GM23338 (cell line): ENCODE data around the gene PRG3. TPM values are rescaled to one million over a fixed set of nuclear protein-coding genes. Genes with fewer than 3 reads are reported as not detected.

Experiments
- ATAC-seq: fragments of 200-7000 bp; cut with Tn5 transposase; 3 replicates; pipeline ENCODE4 v1.9.1; 2020
- DNase-seq: peaks from one replicate; pipeline ENCODE4 v3.0.0-alpha.2; 2015; ENCODE audit warnings: low spot score
- H2AFZ ChIP-seq: fragments of 200-600 bp; sonication (generic); 2 replicates; pipeline ENCODE4 v1.8.0; 2016; ENCODE audit warnings: antibody characterized with exemption, mild to moderate bottlenecking, moderate library complexity
- H3F3A ChIP-seq: fragments of 200-600 bp; sonication (generic); replicated peaks from 2 replicates; pipeline ENCODE4 v1.8.0; 2017; ENCODE audit warnings: antibody characterized with exemption, mixed run types, low read depth
- H3K27ac ChIP-seq: fragments of 200-600 bp; sonication (generic); 2 replicates; pipeline ENCODE4 v1.6.1; 2016; ENCODE audit warnings: low read depth
- H3K27me3 ChIP-seq: fragments of 200-600 bp; sonication (generic); 2 replicates; pipeline ENCODE4 v1.8.0; 2016; ENCODE audit warnings: mild to moderate bottlenecking, mixed run types, moderate library complexity; ENCODE audit not compliant: insufficient read depth
- H3K36me3 ChIP-seq: fragments of 200-600 bp; sonication (generic); 2 replicates; pipeline ENCODE4 v1.8.0; 2016; ENCODE audit warnings: mild to moderate bottlenecking; ENCODE audit not compliant: insufficient read depth
- H3K4me1 ChIP-seq: fragments of 200-600 bp; sonication (generic); 2 replicates; pipeline ENCODE4 v1.8.0; 2016; ENCODE audit warnings: mild to moderate bottlenecking, moderate library complexity; ENCODE audit not compliant: insufficient read depth
- H3K4me2 ChIP-seq: fragments of 200-600 bp; sonication (generic); 2 replicates; pipeline ENCODE4 v1.7.1; 2017; ENCODE audit warnings: mixed run types
- H3K4me3 ChIP-seq: fragments of 200-600 bp; sonication (generic); 2 replicates; pipeline ENCODE4 v1.6.1; 2016; ENCODE audit warnings: mixed run types
- H3K79me2 ChIP-seq: fragments of 200-600 bp; sonication (generic); replicated peaks from 2 replicates; pipeline ENCODE4 v1.8.0; 2017; ENCODE audit warnings: mild to moderate bottlenecking; ENCODE audit not compliant: insufficient read depth
- H3K9me2 ChIP-seq: fragments of 200-600 bp; sonication (generic); 2 replicates; pipeline ENCODE4 v1.8.0; 2017; ENCODE audit not compliant: insufficient read depth
- H4K20me1 ChIP-seq: fragments of 200-600 bp; sonication (generic); replicated peaks from 2 replicates; pipeline ENCODE4 v1.8.0; 2017; ENCODE audit warnings: mild to moderate bottlenecking; ENCODE audit not compliant: insufficient read depth
- H3K27ac Mint-ChIP-seq: 2 replicates; pipeline ENCODE4 v1.8.0; 2020; ENCODE audit warnings: inconsistent platforms, mild to moderate bottlenecking, moderate library complexity, mixed read lengths
- H3K27me3 Mint-ChIP-seq: 3 replicates; pipeline ENCODE4 v1.8.0; 2022; ENCODE audit warnings: low read depth, mild to moderate bottlenecking, moderate library complexity, mixed read lengths, inconsistent platforms; ENCODE audit not compliant: insufficient read depth, poor library complexity
- H3K36me3 Mint-ChIP-seq: 3 replicates; pipeline ENCODE4 v1.8.0; 2021; ENCODE audit warnings: low read depth, mild to moderate bottlenecking, inconsistent platforms, moderate library complexity, mixed read lengths
- H3K4me1 Mint-ChIP-seq: 3 replicates; pipeline ENCODE4 v1.8.0; 2020; ENCODE audit warnings: mild to moderate bottlenecking, inconsistent platforms, mixed read lengths
- H3K4me3 Mint-ChIP-seq: 3 replicates; pipeline ENCODE4 v1.8.0; 2021; ENCODE audit warnings: moderate library complexity, mild to moderate bottlenecking, inconsistent platforms, mixed read lengths
- H3K9me3 Mint-ChIP-seq: 3 replicates; pipeline ENCODE4 v1.8.0; 2020; ENCODE audit warnings: moderate library complexity, mild to moderate bottlenecking, inconsistent platforms, mixed read lengths
- CREB1 ChIP-seq: fragments of 250-450 bp; sonication (Bioruptor Pico); IDR thresholded peaks from 2 replicates; pipeline ENCODE4 v1.5.0; 2020; ENCODE audit warnings: low read depth, mild to moderate bottlenecking, moderate library complexity
- EZH2phosphoT487 ChIP-seq: fragments of 200-600 bp; sonication (generic); IDR thresholded peaks from one replicate; pipeline ENCODE4 v1.8.1; 2018; ENCODE audit warnings: antibody characterized with exemption; ENCODE audit not compliant: unreplicated experiment
- JUNB ChIP-seq: IDR thresholded peaks from one replicate; pipeline ENCODE4 v1.6.1; 2016; ENCODE audit warnings: antibody characterized with exemption; ENCODE audit not compliant: unreplicated experiment
- NANOG ChIP-seq: IDR thresholded peaks from 2 replicates; pipeline ENCODE4 v1.6.1; 2016; ENCODE audit warnings: antibody characterized with exemption, borderline replicate concordance
- POLR2AphosphoS5 ChIP-seq: IDR thresholded peaks from 2 replicates; pipeline ENCODE4 v1.6.1; 2016; ENCODE audit warnings: antibody characterized with exemption, low read depth
- REST ChIP-seq: IDR thresholded peaks from one replicate; pipeline ENCODE4 v1.6.1; 2018; ENCODE audit warnings: antibody characterized with exemption; ENCODE audit not compliant: unreplicated experiment
- STAT1 ChIP-seq: IDR thresholded peaks from one replicate; pipeline ENCODE4 v1.6.1; 2016; ENCODE audit warnings: antibody characterized with exemption; ENCODE audit not compliant: unreplicated experiment
- ZNF331 ChIP-seq: fragments of 250-450 bp; sonication (Bioruptor Pico); IDR thresholded peaks from 2 replicates; pipeline ENCODE4 v1.5.0; 2020; ENCODE audit warnings: low read depth, mild to moderate bottlenecking, moderate library complexity
- polyA plus RNA-seq: library from polyadenylated mRNA; unstranded; fragments of >200 nt; fragmentation: Nextera tagmentation; extraction: Ambion mirVana; gene quantifications from 2 replicates; pipeline ENCODE4 v1.2.1, GENCODE V29; 2016
- total RNA-seq: library from RNA; depleted of rRNA; stranded (reverse); fragments of >200 nt; shearing (Covaris generic); gene quantifications from 2 replicates; pipeline ENCODE4 v1.2.3, GENCODE V29; 2014
- TF ChIP-seq, protein P1 (sequence below): IDR thresholded peaks from 2 replicates; pipeline ENCODE4 v1.6.1; 2016; ENCODE audit warnings: antibody characterized with exemption
- TF ChIP-seq, protein P2 (sequence below): fragments of 250-450 bp; sonication (Bioruptor Pico); IDR thresholded peaks from 2 replicates; pipeline ENCODE4 v1.5.0; 2020; ENCODE audit warnings: mild to moderate bottlenecking, moderate library complexity

Gene PRG3
- total and polyA plus RNA-seq, 2 experiments from 2014 or later, result not detected

DNA sequence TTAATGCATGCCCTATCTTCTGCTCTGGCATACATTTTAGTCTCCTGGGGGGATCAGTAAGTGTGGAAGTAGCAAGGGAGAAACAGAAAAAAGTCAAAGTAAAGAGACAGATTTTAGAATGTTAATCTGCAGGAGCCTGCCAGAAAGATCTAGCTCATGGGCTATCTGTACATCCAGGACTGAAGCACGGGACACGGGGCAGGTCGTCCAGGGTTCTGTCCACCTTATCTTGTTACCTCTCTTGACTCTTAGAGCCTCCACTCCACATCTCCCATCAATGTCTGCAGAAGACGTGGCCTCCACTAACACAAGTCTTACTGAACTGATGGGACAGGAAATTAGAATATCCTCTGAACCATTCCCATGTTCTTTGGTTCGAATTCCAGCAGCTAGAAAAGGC, 47.7 kb upstream of the PRG3 start:
- Mint-ChIP-seq H3K27ac (no peak overlapping the region), H3K4me1 (peaks cover 21% of the 10 kb centered on the region), H3K27me3 (peaks cover 21% of the 10 kb centered on the region), H3K4me3 (no peak overlapping the region), H3K36me3 (peaks cover 13% of the 10 kb centered on the region; the same call in 2 of the 3 replicates), H3K9me3 (no peaks in the 10 kb centered on the region)
- Histone ChIP-seq H4K20me1 (no peaks in the 10 kb centered on the region), H3K79me2 (0 out of 2 replicates have a peak, but pooled peaks cover 5% of the 10 kb centered on the region), H2AFZ (no peak overlapping the region), H3K27ac (no peak overlapping the region), H3K4me1 (peaks cover 15% of the 10 kb centered on the region), H3K4me3 (no peak overlapping the region), H3K4me2 (no peak overlapping the region), H3K9me2 (no peaks in the 10 kb centered on the region), H3K36me3 (no peaks in the 10 kb centered on the region; the same call in 1 of the 2 replicates), H3F3A (no peaks in the 10 kb centered on the region; the same call in 1 of the 2 replicates), H3K27me3 (peaks cover 13% of the 10 kb centered on the region; the same call in 1 of the 2 replicates)
- no peak for TF ChIP-seq STAT1
- TF ChIP-seq EZH2phosphoT487, result no peak
- TF ChIP-seq POLR2AphosphoS5, result no peak
- no peak for TF ChIP-seq CREB1 (CRISPR knock-in tag)
- ATAC-seq, result no peak
- no peak for DNase-seq

GRCh38 chr11:57427727-57428082, 46.8 kb upstream of the PRG3 start:
- DNase-seq, result no peak
- no peak overlapping the region; the same call in 1 of the 2 replicates for H3K4me3 ChIP-seq
- H3K9me3 Mint-ChIP-seq, result no peaks in the 10 kb centered on the region
- H3K79me2 ChIP-seq, result 0 out of 2 replicates have a peak, but pooled peaks cover 5% of the 10 kb centered on the region
- H3K4me1 ChIP-seq, result peaks cover 15% of the 10 kb centered on the region
- H3F3A ChIP-seq, result no peaks in the 10 kb centered on the region; the same call in 1 of the 2 replicates
- peaks cover 21% of the 10 kb centered on the region for H3K36me3 Mint-ChIP-seq
- no peaks in the 10 kb centered on the region; the same call in 1 of the 2 replicates for H3K36me3 ChIP-seq
- no peak overlapping the region for H3K27ac Mint-ChIP-seq
- no peaks in the 10 kb centered on the region for H3K9me2 ChIP-seq
- H3K4me3 Mint-ChIP-seq, result peak overlapping the region; percentile 82
- H3K27ac ChIP-seq, result no peak overlapping the region
- H3K27me3 Mint-ChIP-seq, result peaks cover 21% of the 10 kb centered on the region
- H3K4me2 ChIP-seq, result no peak overlapping the region
- peaks cover 13% of the 10 kb centered on the region; the same call in 1 of the 2 replicates for H3K27me3 ChIP-seq
- H3K4me1 Mint-ChIP-seq, result peaks cover 21% of the 10 kb centered on the region
- peak overlapping the region; percentile 95 for H2AFZ ChIP-seq
- H4K20me1 ChIP-seq, result no peaks in the 10 kb centered on the region; the same call in 1 of the 2 replicates
- no peak for ATAC-seq
- TF ChIP-seq POLR2AphosphoS5 (no peak), NANOG (no peak), REST (no peak), ZNF331 (CRISPR knock-in tag) (no peak), JUNB (no peak), EZH2phosphoT487 (no peak), CREB1 (CRISPR knock-in tag) (no peak)
- TF ChIP-seq, protein P1, sequence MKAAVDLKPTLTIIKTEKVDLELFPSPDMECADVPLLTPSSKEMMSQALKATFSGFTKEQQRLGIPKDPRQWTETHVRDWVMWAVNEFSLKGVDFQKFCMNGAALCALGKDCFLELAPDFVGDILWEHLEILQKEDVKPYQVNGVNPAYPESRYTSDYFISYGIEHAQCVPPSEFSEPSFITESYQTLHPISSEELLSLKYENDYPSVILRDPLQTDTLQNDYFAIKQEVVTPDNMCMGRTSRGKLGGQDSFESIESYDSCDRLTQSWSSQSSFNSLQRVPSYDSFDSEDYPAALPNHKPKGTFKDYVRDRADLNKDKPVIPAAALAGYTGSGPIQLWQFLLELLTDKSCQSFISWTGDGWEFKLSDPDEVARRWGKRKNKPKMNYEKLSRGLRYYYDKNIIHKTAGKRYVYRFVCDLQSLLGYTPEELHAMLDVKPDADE, result no peak
- TF ChIP-seq, protein P2, sequence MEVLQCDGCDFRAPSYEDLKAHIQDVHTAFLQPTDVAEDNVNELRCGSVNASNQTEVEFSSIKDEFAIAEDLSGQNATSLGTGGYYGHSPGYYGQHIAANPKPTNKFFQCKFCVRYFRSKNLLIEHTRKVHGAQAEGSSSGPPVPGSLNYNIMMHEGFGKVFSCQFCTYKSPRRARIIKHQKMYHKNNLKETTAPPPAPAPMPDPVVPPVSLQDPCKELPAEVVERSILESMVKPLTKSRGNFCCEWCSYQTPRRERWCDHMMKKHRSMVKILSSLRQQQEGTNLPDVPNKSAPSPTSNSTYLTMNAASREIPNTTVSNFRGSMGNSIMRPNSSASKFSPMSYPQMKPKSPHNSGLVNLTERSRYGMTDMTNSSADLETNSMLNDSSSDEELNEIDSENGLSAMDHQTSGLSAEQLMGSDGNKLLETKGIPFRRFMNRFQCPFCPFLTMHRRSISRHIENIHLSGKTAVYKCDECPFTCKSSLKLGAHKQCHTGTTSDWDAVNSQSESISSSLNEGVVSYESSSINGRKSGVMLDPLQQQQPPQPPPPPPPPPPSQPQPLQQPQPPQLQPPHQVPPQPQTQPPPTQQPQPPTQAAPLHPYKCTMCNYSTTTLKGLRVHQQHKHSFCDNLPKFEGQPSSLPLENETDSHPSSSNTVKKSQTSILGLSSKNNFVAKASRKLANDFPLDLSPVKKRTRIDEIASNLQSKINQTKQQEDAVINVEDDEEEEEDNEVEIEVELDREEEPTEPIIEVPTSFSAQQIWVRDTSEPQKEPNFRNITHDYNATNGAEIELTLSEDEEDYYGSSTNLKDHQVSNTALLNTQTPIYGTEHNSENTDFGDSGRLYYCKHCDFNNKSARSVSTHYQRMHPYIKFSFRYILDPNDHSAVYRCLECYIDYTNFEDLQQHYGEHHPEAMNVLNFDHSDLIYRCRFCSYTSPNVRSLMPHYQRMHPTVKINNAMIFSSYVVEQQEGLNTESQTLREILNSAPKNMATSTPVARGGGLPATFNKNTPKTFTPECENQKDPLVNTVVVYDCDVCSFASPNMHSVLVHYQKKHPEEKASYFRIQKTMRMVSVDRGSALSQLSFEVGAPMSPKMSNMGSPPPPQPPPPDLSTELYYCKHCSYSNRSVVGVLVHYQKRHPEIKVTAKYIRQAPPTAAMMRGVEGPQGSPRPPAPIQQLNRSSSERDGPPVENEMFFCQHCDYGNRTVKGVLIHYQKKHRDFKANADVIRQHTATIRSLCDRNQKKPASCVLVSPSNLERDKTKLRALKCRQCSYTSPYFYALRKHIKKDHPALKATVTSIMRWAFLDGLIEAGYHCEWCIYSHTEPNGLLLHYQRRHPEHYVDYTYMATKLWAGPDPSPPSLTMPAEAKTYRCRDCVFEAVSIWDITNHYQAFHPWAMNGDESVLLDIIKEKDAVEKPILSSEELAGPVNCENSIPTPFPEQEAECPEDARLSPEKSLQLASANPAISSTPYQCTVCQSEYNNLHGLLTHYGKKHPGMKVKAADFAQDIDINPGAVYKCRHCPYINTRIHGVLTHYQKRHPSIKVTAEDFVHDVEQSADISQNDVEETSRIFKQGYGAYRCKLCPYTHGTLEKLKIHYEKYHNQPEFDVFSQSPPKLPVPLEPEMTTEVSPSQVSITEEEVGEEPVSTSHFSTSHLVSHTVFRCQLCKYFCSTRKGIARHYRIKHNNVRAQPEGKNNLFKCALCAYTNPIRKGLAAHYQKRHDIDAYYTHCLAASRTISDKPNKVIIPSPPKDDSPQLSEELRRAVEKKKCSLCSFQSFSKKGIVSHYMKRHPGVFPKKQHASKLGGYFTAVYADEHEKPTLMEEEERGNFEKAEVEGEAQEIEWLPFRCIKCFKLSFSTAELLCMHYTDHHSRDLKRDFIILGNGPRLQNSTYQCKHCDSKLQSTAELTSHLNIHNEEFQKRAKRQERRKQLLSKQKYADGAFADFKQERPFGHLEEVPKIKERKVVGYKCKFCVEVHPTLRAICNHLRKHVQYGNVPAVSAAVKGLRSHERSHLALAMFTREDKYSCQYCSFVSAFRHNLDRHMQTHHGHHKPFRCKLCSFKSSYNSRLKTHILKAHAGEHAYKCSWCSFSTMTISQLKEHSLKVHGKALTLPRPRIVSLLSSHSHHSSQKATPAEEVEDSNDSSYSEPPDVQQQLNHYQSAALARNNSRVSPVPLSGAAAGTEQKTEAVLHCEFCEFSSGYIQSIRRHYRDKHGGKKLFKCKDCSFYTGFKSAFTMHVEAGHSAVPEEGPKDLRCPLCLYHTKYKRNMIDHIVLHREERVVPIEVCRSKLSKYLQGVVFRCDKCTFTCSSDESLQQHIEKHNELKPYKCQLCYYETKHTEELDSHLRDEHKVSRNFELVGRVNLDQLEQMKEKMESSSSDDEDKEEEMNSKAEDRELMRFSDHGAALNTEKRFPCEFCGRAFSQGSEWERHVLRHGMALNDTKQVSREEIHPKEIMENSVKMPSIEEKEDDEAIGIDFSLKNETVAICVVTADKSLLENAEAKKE (CRISPR knock-in tag), result no peak
